Immature natural killer cell (primary cell): ENCODE data around the gene XIRP1. TPM values are rescaled to one million over a fixed set of nuclear protein-coding genes. Genes with fewer than 3 reads are reported as not detected.

Source experiments
- DNase-seq, 3 donors: peaks; one replicate each; pipeline ENCODE4 v3.0.0; 2022; ENCODE audit warnings: mixed read lengths in 1 of 3
- H3K27ac Mint-ChIP-seq, 6 donors: one replicate each; pipeline ENCODE4 v1.8.0; 2020; ENCODE audit warnings: mixed read lengths in 6 of 6, mild to moderate bottlenecking in 5 of 6, inconsistent platforms in 4 of 6, moderate library complexity in 3 of 6
- H3K27me3 Mint-ChIP-seq, 3 donors: one replicate each; pipeline ENCODE4 v1.8.0; 2020 to 2021; ENCODE audit warnings: low read depth in 3 of 3, mild to moderate bottlenecking in 3 of 3, mixed read lengths in 3 of 3, moderate library complexity in 3 of 3, inconsistent platforms in 1 of 3
- H3K36me3 Mint-ChIP-seq, 3 donors: one replicate each; pipeline ENCODE4 v1.8.0; 2020; ENCODE audit warnings: mixed read lengths in 3 of 3, inconsistent platforms in 2 of 3, mild to moderate bottlenecking in 2 of 3
- H3K4me1 Mint-ChIP-seq, 2 donors: one replicate each; pipeline ENCODE4 v1.8.0; 2020; ENCODE audit warnings: inconsistent platforms in 2 of 2, mild to moderate bottlenecking in 2 of 2, mixed read lengths in 2 of 2, moderate library complexity in 1 of 2
- H3K4me3 Mint-ChIP-seq, 5 donors: one replicate each; pipeline ENCODE4 v1.8.0; 2020; ENCODE audit warnings: mild to moderate bottlenecking in 5 of 5, mixed read lengths in 5 of 5, inconsistent platforms in 3 of 5, moderate library complexity in 3 of 5
- H3K9me3 Mint-ChIP-seq, 6 donors: one replicate each; pipeline ENCODE4 v1.8.0; 2020; ENCODE audit warnings: mild to moderate bottlenecking in 6 of 6, mixed read lengths in 6 of 6, inconsistent platforms in 4 of 6, moderate library complexity in 3 of 6
- polyA plus RNA-seq, 3 donors: library from polyadenylated mRNA; unstranded; fragments of 300-500 nt; fragmentation: Illumina TruSeq; gene quantifications; one replicate each; pipeline ENCODE4 v1.2.3, GENCODE V29; 2021

Gene XIRP1
- polyA plus RNA-seq, 3 donors from 2014 or later, result 0.03 to 0.27 TPM; not detected in 1

- peaks cover 0 to 3% (median 0%) of the 10 kb centered on the region in 3 donors for H3K36me3 Mint-ChIP-seq
- no peaks in the 10 kb centered on the region for H3K9me3 Mint-ChIP-seq
- no peak overlapping the region for H3K27ac Mint-ChIP-seq
- no peak overlapping the region for H3K4me3 Mint-ChIP-seq
- peaks cover 0 to 2% (median 0%) of the 10 kb centered on the region in 3 donors for H3K27me3 Mint-ChIP-seq
- no peaks in the 10 kb centered on the region for H3K4me1 Mint-ChIP-seq
- no peak for DNase-seq
Observed at GRCh38 chr3:39164414-39164813, 28.0 kb downstream of the XIRP1 start.

- Mint-ChIP-seq H3K4me3 (no peak overlapping the region), H3K36me3 (no peaks in the 10 kb centered on the region), H3K27ac (no peak overlapping the region), H3K4me1 (peaks cover 0 to 5% of the 10 kb centered on the region in 2 donors), H3K9me3 (no peaks in the 10 kb centered on the region), H3K27me3 (peaks cover 7 to 14% (median 10%) of the 10 kb centered on the region in 3 donors)
- DNase-seq, result no peak
Observed at GRCh38 chr3:39158148-39158715, 34.2 kb downstream of the XIRP1 start.

GRCh38 chr3:39157359-39157758, 35.0 kb downstream of the XIRP1 start:
- no peak for DNase-seq
- Mint-ChIP-seq H3K4me3 (no peak overlapping the region), H3K9me3 (no peaks in the 10 kb centered on the region), H3K27ac (peak overlapping the region in 1 of 6 donors; percentile 50), H3K4me1 (peaks cover 5 to 8% of the 10 kb centered on the region in 2 donors), H3K36me3 (no peaks in the 10 kb centered on the region), H3K27me3 (peaks cover 13 to 20% (median 16%) of the 10 kb centered on the region in 3 donors)

GRCh38 chr3:39156421-39156820, 36.0 kb downstream of the XIRP1 start:
- DNase-seq, result no peak
- Mint-ChIP-seq H3K9me3 (no peaks in the 10 kb centered on the region), H3K36me3 (no peaks in the 10 kb centered on the region), H3K27me3 (peaks cover 20 to 27% (median 23%) of the 10 kb centered on the region in 3 donors), H3K4me1 (peaks cover 14 to 17% of the 10 kb centered on the region in 2 donors), H3K4me3 (no peak overlapping the region), H3K27ac (peak overlapping the region in 5 of 6 donors; percentile 3 to 87 (median 79))

- Mint-ChIP-seq H3K9me3 (no peaks in the 10 kb centered on the region), H3K36me3 (no peaks in the 10 kb centered on the region), H3K27me3 (peaks cover 28 to 45% (median 29%) of the 10 kb centered on the region in 3 donors), H3K27ac (peak overlapping the region; percentile 62 to 92 (median 86)), H3K4me1 (peaks cover 34 to 37% of the 10 kb centered on the region in 2 donors), H3K4me3 (peak overlapping the region; percentile 61 to 80 (median 71))
- DNase-seq, result no peak
Observed at GRCh38 chr3:39154280-39155021, 37.9 kb downstream of the XIRP1 start.

- Mint-ChIP-seq H3K27me3 (peaks cover 28 to 48% (median 29%) of the 10 kb centered on the region in 3 donors), H3K4me3 (peak overlapping the region; percentile 61 to 80 (median 71)), H3K4me1 (peaks cover 39 to 42% of the 10 kb centered on the region in 2 donors), H3K9me3 (no peaks in the 10 kb centered on the region), H3K27ac (peak overlapping the region; percentile 62 to 92 (median 86)), H3K36me3 (no peaks in the 10 kb centered on the region)
- DNase-seq, result no peak
Observed at GRCh38 chr3:39153977-39154279, 38.5 kb downstream of the XIRP1 start.

- H3K27ac Mint-ChIP-seq, result peak overlapping the region; percentile 96 to 98 (median 97)
- peaks cover 2 to 6% (median 4%) of the 10 kb centered on the region in 3 donors for H3K36me3 Mint-ChIP-seq
- H3K27me3 Mint-ChIP-seq, result peaks cover 48 to 76% (median 49%) of the 10 kb centered on the region in 3 donors
- peaks cover 68 to 71% of the 10 kb centered on the region in 2 donors for H3K4me1 Mint-ChIP-seq
- no peaks in the 10 kb centered on the region for H3K9me3 Mint-ChIP-seq
- peak; percentile 53 to 59 (median 55) for DNase-seq
- H3K4me3 Mint-ChIP-seq, result peak overlapping the region; percentile 44 to 95 (median 69)
Observed at GRCh38 chr3:39150803-39151631, 41.4 kb downstream of the XIRP1 start.

GRCh38 chr3:39150148-39150802, 42.1 kb downstream of the XIRP1 start:
- peak overlapping the region; percentile 96 to 98 (median 97) for H3K27ac Mint-ChIP-seq
- H3K27me3 Mint-ChIP-seq, result peaks cover 48 to 78% (median 54%) of the 10 kb centered on the region in 3 donors
- DNase-seq, result no peak
- peaks cover 4 to 11% (median 7%) of the 10 kb centered on the region in 3 donors for H3K36me3 Mint-ChIP-seq
- H3K9me3 Mint-ChIP-seq, result no peaks in the 10 kb centered on the region
- peaks cover 75% of the 10 kb centered on the region in 2 donors for H3K4me1 Mint-ChIP-seq
- H3K4me3 Mint-ChIP-seq, result peak overlapping the region; percentile 68 to 95 (median 83)

GRCh38 chr3:39149498-39150147, 42.8 kb downstream of the XIRP1 start:
- Mint-ChIP-seq H3K27ac (peak overlapping the region; percentile 96 to 98 (median 97)), H3K4me1 (peaks cover 75% of the 10 kb centered on the region in 2 donors)
- DNase-seq, result no peak

GRCh38 chr3:39149059-39149455, 43.3 kb downstream of the XIRP1 start:
- H3K4me1 Mint-ChIP-seq, result peaks cover 74 to 75% of the 10 kb centered on the region in 2 donors
- peak overlapping the region; percentile 86 to 98 (median 96) for H3K27ac Mint-ChIP-seq
- H3K9me3 Mint-ChIP-seq, result no peaks in the 10 kb centered on the region
- peak overlapping the region; percentile 15 to 87 (median 74) for H3K4me3 Mint-ChIP-seq
- peaks cover 9 to 19% (median 17%) of the 10 kb centered on the region in 3 donors for H3K36me3 Mint-ChIP-seq
- no peak for DNase-seq
- peaks cover 49 to 80% (median 57%) of the 10 kb centered on the region in 3 donors for H3K27me3 Mint-ChIP-seq

More at GRCh38 chr3:39149498-39150147, 42.8 kb downstream of the XIRP1 start:
- peaks cover 6 to 14% (median 14%) of the 10 kb centered on the region in 3 donors for H3K36me3 Mint-ChIP-seq
- no peaks in the 10 kb centered on the region for H3K9me3 Mint-ChIP-seq
- peak overlapping the region; percentile 3 to 94 (median 8) for H3K4me3 Mint-ChIP-seq
- H3K27me3 Mint-ChIP-seq, result peaks cover 49 to 81% (median 54%) of the 10 kb centered on the region in 3 donors

- H3K9me3 Mint-ChIP-seq, result no peaks in the 10 kb centered on the region
- H3K4me1 Mint-ChIP-seq, result peaks cover 74 to 75% of the 10 kb centered on the region in 2 donors
- peak overlapping the region; percentile 86 to 98 (median 96) for H3K27ac Mint-ChIP-seq
- H3K36me3 Mint-ChIP-seq, result peaks cover 9 to 24% (median 17%) of the 10 kb centered on the region in 3 donors
- peaks cover 52 to 85% (median 59%) of the 10 kb centered on the region in 3 donors for H3K27me3 Mint-ChIP-seq
- peak overlapping the region; percentile 71 to 87 (median 77) for H3K4me3 Mint-ChIP-seq
- DNase-seq, result no peak
Observed at GRCh38 chr3:39148435-39149058, 43.8 kb downstream of the XIRP1 start.

GRCh38 chr3:39147711-39148434, 44.5 kb downstream of the XIRP1 start:
- DNase-seq, result peak; percentile 57 to 68 (median 61)
- Mint-ChIP-seq H3K36me3 (peaks cover 9 to 29% (median 17%) of the 10 kb centered on the region in 3 donors), H3K9me3 (no peaks in the 10 kb centered on the region), H3K4me3 (peak overlapping the region; percentile 71 to 87 (median 77)), H3K4me1 (peaks cover 74 to 75% of the 10 kb centered on the region in 2 donors), H3K27me3 (peaks cover 54 to 90% (median 63%) of the 10 kb centered on the region in 3 donors), H3K27ac (peak overlapping the region; percentile 86 to 98 (median 96))
